HG02885 (cell line): ENCODE results near the gene OGN.
"Not testable (repeated sequence)": the region's sequence is repeated elsewhere in the genome, so short reads cannot be mapped to it uniquely, and the experiment has no call there.

ENCODE experiments used
- ATAC-seq: cut with Tn5 transposase; IDR thresholded peaks from one replicate; pipeline ENCODE4 v1.9.1; 2021; ENCODE audit warnings: mild to moderate bottlenecking; ENCODE audit not compliant: unreplicated experiment, poor library complexity

The OGN gene, protein sequence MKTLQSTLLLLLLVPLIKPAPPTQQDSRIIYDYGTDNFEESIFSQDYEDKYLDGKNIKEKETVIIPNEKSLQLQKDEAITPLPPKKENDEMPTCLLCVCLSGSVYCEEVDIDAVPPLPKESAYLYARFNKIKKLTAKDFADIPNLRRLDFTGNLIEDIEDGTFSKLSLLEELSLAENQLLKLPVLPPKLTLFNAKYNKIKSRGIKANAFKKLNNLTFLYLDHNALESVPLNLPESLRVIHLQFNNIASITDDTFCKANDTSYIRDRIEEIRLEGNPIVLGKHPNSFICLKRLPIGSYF

DNA sequence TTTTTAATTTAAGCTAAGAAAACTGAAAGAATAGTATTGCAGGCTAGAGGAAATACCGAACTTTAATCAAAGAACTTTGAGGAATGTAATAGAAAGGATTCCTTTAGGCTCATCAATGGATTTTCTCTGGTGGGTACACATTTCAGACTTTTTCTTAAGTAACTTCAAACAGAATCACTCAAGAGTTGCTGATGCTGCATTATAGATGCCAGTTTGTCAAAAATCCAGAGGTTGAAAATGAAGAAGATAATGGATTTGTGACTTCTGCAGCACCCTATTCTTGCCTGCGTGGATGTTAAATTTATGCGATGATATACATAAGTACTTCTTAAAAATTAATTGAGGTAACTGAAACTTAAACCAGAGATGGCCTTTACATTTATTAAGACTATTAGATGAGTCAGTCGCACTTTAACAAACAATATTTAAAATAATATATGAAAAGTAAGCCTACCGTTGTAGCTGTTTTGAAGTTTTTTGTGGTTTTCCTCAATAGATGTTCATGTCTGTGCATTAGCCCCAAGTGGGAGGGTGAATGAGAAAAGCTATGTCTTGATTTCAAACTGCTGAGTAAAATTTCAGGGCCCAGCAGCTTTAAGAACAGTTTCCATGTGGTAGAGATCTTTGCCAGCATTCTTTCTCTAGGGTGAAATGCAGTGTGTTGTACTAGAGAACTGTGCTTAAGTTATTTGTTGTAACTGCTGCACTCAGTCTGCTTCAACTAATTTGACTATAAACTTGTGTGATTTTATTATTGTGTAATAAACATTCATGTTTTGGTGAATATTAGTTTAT is at the start of gene OGN:
OGN (minus strand) TSS at position 537 of the 795 bp plus-strand sequence. CDS start 1,171 bp downstream, outside the sequence.
- ATAC-seq, result no peak

DNA sequence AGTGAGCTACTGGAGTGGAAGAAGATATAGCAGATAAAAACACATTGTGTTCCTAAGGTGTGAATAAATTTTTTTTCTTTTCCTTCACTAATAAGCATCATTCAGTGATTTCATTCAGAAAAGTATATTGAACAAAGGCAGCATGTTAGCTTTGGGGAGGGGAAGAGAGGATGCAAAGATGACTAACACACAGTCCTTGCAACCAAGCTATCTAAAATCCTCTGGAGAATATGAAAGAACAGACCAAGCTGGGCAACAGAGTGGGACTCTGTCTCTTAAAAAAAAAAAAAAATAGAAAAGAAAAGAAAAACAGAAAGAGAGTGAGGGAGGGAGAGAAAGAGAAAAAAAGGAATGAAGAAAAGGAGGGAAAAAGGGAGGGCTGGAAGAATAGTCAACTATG is 42.2 kb upstream of the OGN start:
- ATAC-seq, result no peak

- ATAC-seq, result no peak
These were observed 40.5 kb upstream of the OGN start for GRCh38 chr9:92444841-92445240.

DNA sequence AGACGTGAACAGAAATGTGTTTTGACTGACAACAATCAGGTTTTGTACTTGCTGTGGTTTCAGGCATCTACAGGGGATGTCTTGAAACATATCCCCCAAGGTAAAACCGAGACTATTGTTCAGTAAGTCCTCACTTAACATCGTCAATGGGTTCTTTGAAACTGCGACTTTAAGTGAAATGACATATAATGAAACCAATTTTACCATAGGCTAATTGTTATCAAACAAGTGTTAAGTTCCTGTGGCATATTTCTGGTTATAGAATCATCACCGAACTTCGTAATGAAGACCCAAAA is 36.3 kb upstream of the OGN start:
- no peak for ATAC-seq

GRCh38 chr9:92439921-92440750 is 35.8 kb upstream of the OGN start:
- ATAC-seq, result no peak

- no peak for ATAC-seq
These were observed 34.6 kb upstream of the OGN start for GRCh38 chr9:92438900-92439526.

DNA sequence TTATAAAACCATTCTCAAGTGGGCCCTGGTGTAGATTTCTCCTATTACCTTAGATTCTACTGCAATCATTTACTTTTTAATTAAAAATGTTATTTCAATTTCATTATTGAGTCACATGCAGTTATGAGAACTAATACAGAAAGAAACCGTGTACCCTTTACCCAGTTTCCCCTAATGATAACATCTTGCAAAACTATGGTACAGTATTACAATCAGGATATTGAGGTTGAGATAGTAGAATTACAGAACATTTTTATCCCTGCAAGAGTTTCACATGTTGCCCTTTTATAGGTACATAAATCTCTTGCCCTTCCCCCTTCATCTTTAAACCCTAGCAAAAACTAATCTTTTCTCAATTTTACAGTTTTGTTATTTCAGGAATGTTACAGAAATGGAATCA is 30.9 kb upstream of the OGN start:
- ATAC-seq, result no peak

DNA sequence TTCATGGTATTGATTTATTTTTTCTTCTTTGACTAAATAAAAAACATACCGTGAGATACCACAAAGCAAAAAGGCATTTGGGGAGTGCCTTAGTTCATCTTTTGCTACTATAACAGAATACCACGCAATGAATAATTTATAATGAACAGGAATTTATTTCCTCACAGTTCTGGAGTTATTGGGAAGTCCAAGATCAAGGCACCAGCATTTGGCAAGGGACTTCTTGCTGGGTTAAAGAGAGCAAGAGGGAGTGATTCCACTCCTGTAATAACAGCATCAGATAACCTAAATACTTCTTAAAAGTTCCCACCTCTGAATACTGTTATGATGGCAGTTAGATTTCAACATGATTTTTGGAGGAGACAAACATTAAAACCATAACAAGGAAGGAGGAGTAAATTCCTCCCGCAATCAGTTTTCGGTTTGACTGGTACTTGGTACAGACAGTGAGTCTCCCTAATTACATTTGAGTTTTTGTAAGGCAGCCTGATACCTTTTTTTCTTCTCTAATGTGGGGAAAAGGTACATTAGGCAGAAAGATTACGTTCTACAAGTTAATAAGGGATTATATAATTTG is 28.7 kb upstream of the OGN start:
- no peak for ATAC-seq

GRCh38 chr9:92432350-92432749 is 28.0 kb upstream of the OGN start:
- ATAC-seq, result no peak

DNA sequence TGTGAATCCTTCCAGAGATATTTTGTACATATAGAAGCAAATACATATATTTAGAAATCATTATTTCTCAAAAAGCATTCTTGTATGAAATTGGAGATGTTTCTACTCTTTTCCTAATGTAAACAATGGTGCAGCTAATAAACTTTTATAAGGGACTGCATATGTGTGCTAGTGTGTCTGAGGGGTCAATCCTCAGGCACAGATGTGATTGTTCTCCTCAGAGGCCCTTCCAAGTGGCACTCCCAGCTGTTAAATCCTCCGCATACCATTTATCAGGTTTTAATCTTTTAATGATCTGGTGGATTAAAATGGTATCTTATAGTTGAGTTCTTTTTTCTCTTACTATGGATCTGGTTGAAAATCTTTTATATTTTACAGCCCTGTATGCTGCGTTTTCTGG is 25.5 kb upstream of the OGN start:
- no peak for ATAC-seq

DNA sequence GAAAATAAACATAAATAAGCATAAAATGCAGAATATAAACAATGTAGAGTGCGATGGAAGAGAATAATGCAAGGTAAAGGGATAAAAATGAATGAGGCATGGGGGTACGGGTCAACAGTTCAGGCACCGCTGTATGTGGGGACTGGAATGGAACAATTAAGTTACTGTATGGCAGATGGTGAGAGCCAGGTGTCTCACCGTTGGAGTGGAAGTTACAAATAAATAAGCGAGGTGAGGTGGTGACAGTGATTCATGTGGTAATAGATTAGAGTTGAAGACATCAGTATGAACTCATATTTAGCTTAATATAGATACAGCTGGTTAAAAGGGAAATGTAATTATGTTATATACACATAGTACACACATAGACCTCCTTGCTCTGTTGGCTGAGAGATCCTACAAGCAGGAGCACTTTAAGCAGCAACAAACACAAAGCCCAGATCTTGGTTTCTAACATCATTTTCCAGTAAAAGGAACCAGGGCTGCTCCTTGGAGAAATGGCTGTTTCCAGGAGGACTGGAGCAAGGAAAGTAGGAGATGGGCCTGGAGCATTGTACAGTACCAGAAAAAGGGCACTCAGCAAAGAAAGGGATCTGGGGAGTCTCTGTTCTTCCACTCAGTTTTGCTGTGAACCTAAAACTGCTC is 22.2 kb upstream of the OGN start:
- no peak for ATAC-seq

DNA sequence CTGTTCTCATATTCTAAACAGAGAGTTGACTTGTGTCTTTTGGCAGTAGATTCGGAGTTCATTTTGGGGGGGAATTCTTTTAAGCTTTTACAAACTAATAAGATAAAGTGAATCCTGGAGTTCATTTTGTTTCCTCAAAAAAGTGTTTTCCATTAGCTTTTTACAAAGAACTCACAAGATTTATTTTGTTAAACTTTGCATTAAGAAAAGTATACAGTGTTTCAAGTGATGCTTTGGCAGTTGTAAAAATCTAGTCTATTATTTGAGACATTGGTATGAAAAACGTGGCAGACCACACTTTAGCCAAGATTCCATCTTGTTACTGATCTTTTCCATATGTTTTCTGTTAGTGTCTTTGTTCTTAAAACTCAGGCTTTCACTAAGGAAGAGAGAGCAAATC is 21.1 kb upstream of the OGN start:
- ATAC-seq, result no peak

GRCh38 chr9:92424340-92424739 is 20.0 kb upstream of the OGN start, which contains the start of gene OMD:
Gene OMD (minus strand): TSS chr9:92424471. CDS start chr9:92417558, 6,913 bp downstream.
- no peak for ATAC-seq

DNA sequence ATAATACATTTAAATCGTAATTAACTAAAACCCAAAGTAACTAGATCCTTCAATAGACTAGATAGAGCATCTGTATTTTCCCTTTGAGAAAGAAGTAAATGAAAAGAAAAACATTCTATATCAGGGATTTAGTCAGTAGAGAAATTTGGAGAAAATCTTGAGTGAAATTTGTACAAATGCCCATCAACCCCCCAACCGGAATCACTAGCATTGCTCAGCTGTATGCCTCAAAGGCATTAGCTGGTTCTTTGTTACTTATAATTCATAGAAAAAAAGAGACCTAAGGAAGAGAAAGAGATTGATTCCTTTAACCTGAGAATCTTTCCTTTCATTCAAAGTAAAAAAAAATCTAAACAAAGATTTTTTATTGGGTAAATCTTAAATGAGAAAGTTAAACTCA is 19.2 kb upstream of the OGN start:
- no peak for ATAC-seq

- no peak for ATAC-seq
These were observed 18.4 kb upstream of the OGN start for GRCh38 chr9:92422611-92423338.

DNA sequence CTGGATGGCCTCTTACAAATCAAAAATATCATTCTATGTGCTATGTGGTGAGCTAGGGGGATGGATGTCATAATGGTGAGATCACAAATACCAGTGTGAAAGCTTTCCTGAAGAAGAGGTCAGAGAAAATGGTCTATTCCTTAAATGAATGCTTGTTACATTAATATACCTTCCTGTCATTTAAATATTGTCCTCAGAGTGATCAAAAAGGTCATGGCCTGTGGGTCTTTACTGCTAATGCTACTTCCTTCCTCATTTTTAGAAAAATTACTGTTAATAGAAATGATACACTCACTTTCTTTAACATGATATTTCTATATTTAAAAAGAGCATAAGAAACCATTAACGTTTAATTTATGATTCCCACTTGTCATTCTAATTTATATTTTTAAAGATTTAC is 10.2 kb upstream of the OGN start:
- no peak for ATAC-seq

DNA sequence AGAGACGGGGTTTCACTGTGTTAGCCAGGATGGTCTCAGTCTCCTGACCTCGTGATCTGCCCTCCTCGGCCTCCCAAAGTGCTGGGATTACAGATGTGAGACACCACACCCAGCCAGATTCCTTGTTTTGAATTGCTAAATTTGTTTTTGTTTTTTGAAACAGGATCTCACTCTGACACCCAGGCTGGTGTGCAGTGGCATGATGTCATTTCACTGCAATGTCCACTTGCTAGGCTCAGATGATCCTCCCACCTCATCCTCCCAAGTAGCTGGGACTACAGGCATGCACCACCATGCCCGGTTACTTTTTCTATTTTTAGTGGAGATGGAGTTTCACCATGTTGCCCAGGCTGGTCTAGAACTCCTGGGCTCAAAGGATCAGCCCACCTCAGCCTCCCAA is 6.8 kb upstream of the OGN start:
- ATAC-seq, result not testable (repeated sequence)

DNA sequence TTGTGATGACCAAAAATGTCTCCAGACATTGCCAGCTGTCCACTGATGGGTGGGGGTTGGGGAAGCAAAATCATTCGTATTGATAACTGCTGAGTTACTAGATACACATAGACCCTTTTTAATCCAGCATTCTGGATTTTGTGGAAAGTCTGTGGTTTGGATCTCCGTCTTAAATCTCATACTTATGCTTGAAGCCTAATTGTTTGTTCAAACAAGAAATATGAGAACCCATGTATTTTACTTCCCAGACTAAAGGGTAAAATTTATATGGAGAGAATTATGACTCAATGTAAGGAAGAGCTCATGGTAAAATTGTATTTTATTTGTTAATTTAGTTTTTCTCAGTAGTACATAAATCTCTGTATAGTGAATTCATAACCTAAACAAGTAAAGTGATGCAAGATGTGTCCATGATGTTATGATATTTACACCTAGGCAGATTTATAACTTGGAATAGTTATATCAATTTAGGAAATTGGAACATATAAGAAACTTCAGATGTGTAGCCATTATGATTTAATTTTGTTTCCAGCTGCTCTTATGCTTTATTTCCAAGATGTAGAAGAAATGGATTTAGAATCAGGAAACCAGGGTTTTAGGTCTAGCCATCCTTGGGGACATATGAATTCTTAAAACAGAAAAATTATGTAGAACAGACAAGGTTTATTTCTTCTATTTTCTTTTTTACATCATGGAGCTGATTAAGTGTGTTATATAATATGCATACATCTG is 4.5 kb upstream of the OGN start:
- ATAC-seq, result no peak

DNA sequence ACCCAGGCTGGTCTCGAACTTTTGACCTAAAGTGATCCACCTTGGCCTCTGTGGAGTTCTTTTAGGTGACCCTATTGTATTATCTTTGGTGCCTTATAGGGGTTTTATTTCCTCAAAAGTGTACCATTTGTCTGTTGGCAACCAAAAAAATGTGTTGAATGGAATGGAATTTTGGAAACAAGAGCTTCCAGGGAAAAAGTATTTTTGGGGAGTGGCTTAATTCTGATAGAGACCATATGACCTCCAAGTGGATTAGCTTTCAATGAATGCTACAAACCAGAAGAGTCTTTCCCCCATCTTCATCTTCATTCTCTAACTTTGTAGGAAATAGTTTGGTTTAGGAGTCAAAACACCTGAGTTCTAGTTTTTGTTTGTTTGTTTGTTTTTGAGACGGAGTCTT is 3.4 kb upstream of the OGN start:
- ATAC-seq, result no peak
